PC-9 (cell line): ENCODE results near the gene DRAM1. TPM values are rescaled to one million over a fixed set of nuclear protein-coding genes. Genes with fewer than 3 reads are reported as not detected.

Experiments used
- BruUV-seq: library from RNA; stranded (reverse); fragments of 400-500 nt; replicated peaks from 2 replicates; lab custom pipeline; 2021; lab: Mats Ljungman, UMichigan
- CTCF ChIA-PET: fragments of 300-600 bp; sonication (Branson Sonifier 250); formaldehyde crosslinking; loops from one replicate; lab custom pipeline; 2022; ENCODE audit warnings: antibody characterized with exemption; lab: Charles Lee
- POLR2A ChIA-PET: fragments of 300-600 bp; sonication (Branson Sonifier 250); formaldehyde crosslinking; loops from one replicate; lab custom pipeline; 2022; ENCODE audit warnings: antibody characterized with exemption; ENCODE audit not compliant: unreplicated experiment; lab: Charles Lee
- DNase-seq, 2 experiments: peaks; one replicate each; pipeline versions ENCODE4 v3.0.0 to v3.0.0-alpha.2; 2015 to 2022; ENCODE audit warnings: mixed read lengths in 1 of 2
- H2AFZ ChIP-seq: fragments of 200-600 bp; sonication (generic); 2 replicates; pipeline ENCODE4 v1.8.1; 2017; ENCODE audit warnings: antibody characterized with exemption
- H3F3A ChIP-seq: fragments of 200-600 bp; sonication (generic); 2 replicates; pipeline ENCODE4 v1.8.1; 2017; ENCODE audit warnings: antibody characterized with exemption, mild to moderate bottlenecking, low read depth; ENCODE audit not compliant: insufficient read depth
- H3K27ac ChIP-seq: fragments of 200-600 bp; sonication (generic); 2 replicates; pipeline ENCODE4 v1.6.1; 2016; ENCODE audit warnings: mixed run types
- H3K27me3 ChIP-seq: fragments of 200-600 bp; sonication (generic); 2 replicates; pipeline ENCODE4 v1.6.1; 2016; ENCODE audit warnings: low read depth, mixed run types; ENCODE audit not compliant: insufficient read depth
- H3K36me3 ChIP-seq: fragments of 200-600 bp; sonication (generic); 2 replicates; pipeline ENCODE4 v1.6.1; 2016; ENCODE audit warnings: low read depth, mixed run types
- H3K4me1 ChIP-seq: fragments of 200-600 bp; sonication (generic); replicated peaks from 2 replicates; pipeline ENCODE4 v1.6.1; 2016; ENCODE audit warnings: mixed run types; ENCODE audit not compliant: insufficient read depth
- H3K4me2 ChIP-seq: fragments of 200-600 bp; sonication (generic); 2 replicates; pipeline ENCODE4 v1.6.1; 2017; ENCODE audit warnings: mixed run types
- H3K4me3 ChIP-seq: fragments of 200-600 bp; sonication (generic); 2 replicates; pipeline ENCODE4 v1.6.1; 2016; ENCODE audit warnings: mixed run types
- H3K79me2 ChIP-seq: fragments of 200-600 bp; sonication (generic); 2 replicates; pipeline ENCODE4 v1.6.1; 2017; ENCODE audit warnings: low read depth, mixed run types
- H3K9me2 ChIP-seq: fragments of 200-600 bp; sonication (generic); 2 replicates; pipeline ENCODE4 v1.8.1; 2017; ENCODE audit warnings: mild to moderate bottlenecking; ENCODE audit not compliant: insufficient read depth
- H3K9me3 ChIP-seq: fragments of 200-600 bp; sonication (generic); 2 replicates; pipeline ENCODE4 v1.8.1; 2016; ENCODE audit warnings: low read depth; ENCODE audit not compliant: insufficient read depth
- H4K20me1 ChIP-seq: fragments of 200-600 bp; sonication (generic); 2 replicates; pipeline ENCODE4 v1.8.1; 2017; ENCODE audit not compliant: insufficient read depth
- CTCF ChIP-seq: fragments of 200-600 bp; sonication (generic); conservative IDR thresholded peaks from 2 replicates; pipeline ENCODE4 v1.6.1; 2017; ENCODE audit warnings: mixed run types, antibody characterized with exemption, mild to moderate bottlenecking, moderate library complexity
- EZH2 ChIP-seq: fragments of 200-600 bp; sonication (generic); IDR thresholded peaks from 2 replicates; pipeline ENCODE4 v1.8.0; 2017; ENCODE audit warnings: antibody characterized with exemption, low read depth
- intact Hi-C: fragments of 100-400 bp; cut with micrococcal nuclease; formaldehyde crosslinking; loops from one replicate; pipeline ENCODE4 v1.10.0; 2022; ENCODE audit not compliant: unreplicated experiment
- total RNA-seq: library from RNA; stranded (reverse); gene quantifications from 2 replicates; pipeline ENCODE4 v1.2.3, GENCODE V29; 2021

Gene DRAM1
- total RNA-seq, 1 experiment from 2014 or later = 6.2 TPM

GRCh38 chr12:101892794-101893193 is 15.4 kb downstream of the DRAM1 start:
- Histone ChIP-seq H3K4me3 (no peak overlapping the region), H3K36me3 (no peaks in the 10 kb centered on the region), H2AFZ (no peak overlapping the region), H3K9me3 (no peaks in the 10 kb centered on the region), H4K20me1 (no peaks in the 10 kb centered on the region), H3K27me3 (no peaks in the 10 kb centered on the region), H3K4me1 (peaks cover 42% of the 10 kb centered on the region), H3K4me2 (no peak overlapping the region), H3F3A (peaks cover 28% of the 10 kb centered on the region), H3K9me2 (no peaks in the 10 kb centered on the region), H3K27ac (no peak overlapping the region), H3K79me2 (no peaks in the 10 kb centered on the region)
- ChIA-PET POLR2A (no interaction called here), CTCF (no interaction called here)
- DNase-seq = no peak
- BruUV-seq = no TSS peak
- no peak for TF ChIP-seq EZH2
- TF ChIP-seq CTCF = no peak
- intact Hi-C loops = loop anchor here (5.0 to 10.0 kb wide), 2 partner anchors 230 to 672 kb away; partner anchors contain the start of genes NUP37 and PARPBP

GRCh38 chr12:101901777-101902176 is 24.4 kb downstream of the DRAM1 start:
- Histone ChIP-seq H2AFZ (no peak overlapping the region), H3K27ac (no peak overlapping the region), H3K9me3 (no peaks in the 10 kb centered on the region), H3K4me3 (no peak overlapping the region), H3K4me2 (no peak overlapping the region), H3K27me3 (no peaks in the 10 kb centered on the region), H3K36me3 (no peaks in the 10 kb centered on the region), H3K9me2 (no peaks in the 10 kb centered on the region), H4K20me1 (no peaks in the 10 kb centered on the region), H3K4me1 (no peaks in the 10 kb centered on the region), H3F3A (no peaks in the 10 kb centered on the region), H3K79me2 (no peaks in the 10 kb centered on the region)
- no TSS peak for BruUV-seq
- TF ChIP-seq CTCF (no peak), EZH2 (no peak)
- DNase-seq = no peak
- ChIA-PET CTCF (no interaction called here), POLR2A (no interaction called here)
- intact Hi-C loops = no loop called here

DNA sequence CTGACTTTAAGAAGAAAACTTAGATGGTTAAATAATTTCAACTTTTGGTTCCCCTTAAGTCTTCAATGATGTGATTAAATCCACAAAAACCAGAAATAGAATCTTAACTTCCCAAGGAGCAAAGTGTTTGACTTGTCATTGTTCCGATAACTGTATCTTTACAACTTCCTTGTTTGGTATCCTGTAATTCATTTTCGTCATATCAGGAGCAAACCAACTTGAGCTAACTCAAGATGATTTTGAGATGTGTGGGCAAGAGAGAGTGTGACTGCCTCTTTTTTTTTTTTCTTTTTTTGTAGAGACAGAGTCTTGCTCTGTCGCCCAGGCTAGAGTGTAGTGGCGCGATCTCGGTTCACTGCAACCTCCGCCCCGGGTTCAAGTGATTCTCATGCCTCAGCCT is 25.3 kb downstream of the DRAM1 start:
- no peaks in the 10 kb centered on the region for H3K36me3 ChIP-seq
- no peaks in the 10 kb centered on the region for H3K27me3 ChIP-seq
- TF ChIP-seq EZH2 (no peak), CTCF (no peak)
- DNase-seq = no peak
- H3K4me3 ChIP-seq = no peak overlapping the region
- no peaks in the 10 kb centered on the region for H4K20me1 ChIP-seq
- no peak overlapping the region for H3K4me2 ChIP-seq
- H3K9me2 ChIP-seq = no peaks in the 10 kb centered on the region
- no peaks in the 10 kb centered on the region for H3K9me3 ChIP-seq
- H3K79me2 ChIP-seq = no peaks in the 10 kb centered on the region
- ChIA-PET CTCF (no interaction called here), POLR2A (no interaction called here)
- no peak overlapping the region for H2AFZ ChIP-seq
- no peaks in the 10 kb centered on the region for H3F3A ChIP-seq
- no peak overlapping the region for H3K27ac ChIP-seq
- no peaks in the 10 kb centered on the region; the same call in 1 of the 2 replicates for H3K4me1 ChIP-seq
- intact Hi-C loops = no loop called here
- BruUV-seq = no TSS peak
